ENCODE results near the gene MEG3.

MEG3 gene

GRCh38 chr14:100803226-100803625, 22.7 kb upstream of the MEG3 start:
- H3K27ac Mint-ChIP-seq, result no peak overlapping the region
- peaks cover 11% of the 10 kb centered on the region for H3K27me3 Mint-ChIP-seq
- no peak for ATAC-seq
- no peaks in the 10 kb centered on the region for H3K9me3 Mint-ChIP-seq
- no peaks in the 10 kb centered on the region for H3K4me1 Mint-ChIP-seq
- H3K4me3 Mint-ChIP-seq, result no peak overlapping the region
- no peak for DNase-seq

DNA sequence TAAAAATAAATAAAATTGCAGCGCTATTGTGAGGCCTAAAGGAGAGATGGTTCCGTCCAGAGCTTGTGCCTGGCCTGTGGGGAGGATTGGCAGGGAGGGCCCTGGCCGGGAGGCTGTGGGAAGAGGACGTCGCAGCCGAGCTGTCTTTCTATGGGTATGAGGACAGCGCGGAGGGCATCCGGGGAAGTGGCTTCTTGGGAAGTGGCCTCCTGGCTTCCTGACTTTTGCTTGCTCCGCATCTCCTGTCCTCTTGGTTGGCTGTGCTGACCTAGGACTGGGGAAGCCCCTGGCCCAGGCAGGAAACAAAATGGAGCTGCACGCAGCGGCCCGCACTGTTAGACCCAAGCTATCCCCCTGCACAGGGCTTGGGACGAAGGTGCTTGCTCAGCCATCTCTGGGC, 22.2 kb upstream of the MEG3 start:
- DNase-seq (no peak), ATAC-seq (no peak)
- Mint-ChIP-seq H3K27ac (no peak overlapping the region), H3K4me3 (no peak overlapping the region), H3K9me3 (peaks cover 0 to 4% of the 10 kb centered on the region in 2 donors), H3K27me3 (peaks cover 15% of the 10 kb centered on the region), H3K4me1 (no peaks in the 10 kb centered on the region)

- no peaks in the 10 kb centered on the region for H3K4me1 Mint-ChIP-seq
- no peak overlapping the region for H3K27ac Mint-ChIP-seq
- H3K9me3 Mint-ChIP-seq, result peaks cover 0 to 9% of the 10 kb centered on the region in 2 donors
- DNase-seq (no peak), ATAC-seq (no peak)
- H3K27me3 Mint-ChIP-seq, result peaks cover 19% of the 10 kb centered on the region
- no peak overlapping the region for H3K4me3 Mint-ChIP-seq
Observed at GRCh38 chr14:100804138-100804537, 21.8 kb upstream of the MEG3 start.

DNA sequence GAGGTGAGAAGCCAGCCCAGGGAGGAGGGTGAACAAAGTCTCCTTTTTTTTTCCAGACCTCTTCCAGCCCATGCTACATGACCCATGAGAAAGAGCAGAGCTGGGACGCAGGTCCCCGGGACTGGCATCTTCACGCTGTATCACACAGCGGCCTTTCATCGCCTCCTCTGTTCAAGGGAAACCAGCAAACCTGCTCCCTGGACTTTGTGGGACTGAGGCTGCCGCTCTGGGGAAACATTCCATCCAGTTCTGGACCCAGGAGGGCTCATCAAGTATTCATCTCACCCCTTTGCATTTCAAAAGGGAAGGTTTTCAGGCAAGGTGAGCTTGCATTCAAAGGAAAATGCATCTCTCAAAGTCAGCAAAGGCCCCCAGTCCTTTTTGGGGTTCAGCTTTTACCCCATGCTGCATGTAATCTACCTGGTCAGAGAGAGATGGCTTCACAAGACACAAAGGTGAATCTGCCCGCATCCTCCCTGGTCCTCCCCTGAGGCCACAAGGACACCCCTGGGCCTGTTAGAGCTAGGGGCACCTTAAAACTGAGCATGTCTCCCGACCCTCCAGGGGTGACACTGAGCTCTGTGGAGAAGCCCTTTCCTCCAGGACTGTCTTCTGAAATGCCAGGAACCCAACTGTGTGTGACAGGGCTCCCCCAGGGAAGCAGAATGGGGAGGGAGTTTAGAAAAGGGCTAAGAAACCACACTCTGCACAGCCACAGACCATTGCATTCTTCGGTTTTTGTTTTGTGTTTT, 21.2 kb upstream of the MEG3 start:
- Mint-ChIP-seq H3K4me3 (no peak overlapping the region), H3K9me3 (peaks cover 4 to 15% of the 10 kb centered on the region in 2 donors), H3K27ac (no peak overlapping the region), H3K4me1 (no peaks in the 10 kb centered on the region), H3K27me3 (peaks cover 25% of the 10 kb centered on the region)
- no peak for DNase-seq
- ATAC-seq, result no peak

DNA sequence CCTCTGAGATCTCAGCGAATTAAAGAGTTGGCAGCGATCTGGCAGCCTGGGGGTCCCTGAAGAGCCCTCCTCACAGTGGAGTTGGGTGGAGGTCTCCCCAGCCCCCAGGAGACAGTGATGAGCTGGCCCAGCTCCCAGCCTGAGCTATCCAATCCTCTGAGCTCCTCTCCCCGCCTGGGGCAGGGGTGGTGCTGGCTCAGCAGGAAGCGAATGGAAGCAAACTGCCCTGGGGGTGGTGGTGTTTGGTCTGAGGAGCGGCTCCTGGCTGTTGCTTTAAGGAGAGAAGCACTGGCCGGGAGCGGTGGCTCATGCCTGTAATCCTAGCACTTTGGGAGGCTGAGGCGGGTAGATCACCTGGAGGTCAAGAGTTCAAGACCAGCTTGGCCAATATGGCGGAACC, 19.5 kb upstream of the MEG3 start:
- Mint-ChIP-seq H3K27ac (no peak overlapping the region), H3K27me3 (peaks cover 41% of the 10 kb centered on the region), H3K9me3 (peaks cover 4 to 16% of the 10 kb centered on the region in 2 donors), H3K4me3 (no peak overlapping the region), H3K4me1 (no peaks in the 10 kb centered on the region)
- no peak for DNase-seq
- no peak for ATAC-seq

DNA sequence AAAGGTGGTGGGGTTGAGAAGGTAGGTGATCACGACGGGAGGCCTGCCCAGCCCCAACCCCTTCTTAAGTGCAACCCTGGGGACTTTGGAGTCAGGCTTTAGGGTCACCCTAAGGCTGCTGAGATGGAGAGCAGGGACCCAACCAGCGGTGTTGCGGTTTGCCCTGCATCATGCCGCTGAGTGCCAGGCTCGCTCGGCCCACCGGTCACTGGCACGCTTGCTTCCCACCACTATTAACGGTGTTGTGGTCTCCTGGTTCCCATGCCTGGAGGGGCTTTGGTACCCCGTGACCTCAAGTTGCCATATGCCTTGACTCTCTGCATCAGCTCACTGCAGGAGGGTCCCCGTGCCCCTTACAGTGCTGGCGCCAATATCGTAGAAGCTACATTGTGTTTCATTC, 18.4 kb upstream of the MEG3 start:
- no peak overlapping the region for H3K27ac Mint-ChIP-seq
- ATAC-seq, result no peak

GRCh38 chr14:100807979-100808734, 17.8 kb upstream of the MEG3 start:
- ATAC-seq (no peak), DNase-seq (no peak)
- H3K4me1 Mint-ChIP-seq, result no peaks in the 10 kb centered on the region
- no peak overlapping the region for H3K4me3 Mint-ChIP-seq
- no peak overlapping the region for H3K27ac Mint-ChIP-seq
- H3K9me3 Mint-ChIP-seq, result peaks cover 4 to 16% of the 10 kb centered on the region in 2 donors
- peaks cover 51% of the 10 kb centered on the region for H3K27me3 Mint-ChIP-seq

More for the DNA sequence above, 18.4 kb upstream of the MEG3 start:
- no peaks in the 10 kb centered on the region for H3K4me1 Mint-ChIP-seq
- H3K27me3 Mint-ChIP-seq, result peaks cover 49% of the 10 kb centered on the region
- H3K9me3 Mint-ChIP-seq, result peaks cover 4 to 16% of the 10 kb centered on the region in 2 donors
- DNase-seq, result no peak
- H3K4me3 Mint-ChIP-seq, result no peak overlapping the region

DNA sequence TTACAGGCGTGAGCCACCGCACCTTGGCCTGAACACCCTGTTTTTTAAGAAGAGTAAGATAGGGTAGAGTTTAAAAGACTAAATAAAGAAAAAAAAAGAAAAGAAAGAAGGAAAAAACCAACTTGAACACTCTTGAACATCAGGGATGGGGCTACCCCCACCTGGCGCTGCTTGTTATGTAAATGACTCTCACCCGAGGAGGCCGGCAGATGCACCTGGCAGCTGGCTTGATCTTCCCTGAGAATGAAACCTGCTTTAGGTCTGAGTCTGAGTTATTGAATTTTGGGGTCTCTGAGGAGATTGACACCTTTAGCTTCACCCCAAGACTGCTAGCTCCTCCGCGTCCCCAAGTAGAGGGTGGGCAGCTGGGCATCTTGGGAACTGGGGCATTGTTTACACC, 15.5 kb upstream of the MEG3 start:
- H3K4me3 Mint-ChIP-seq, result no peak overlapping the region
- peaks cover 4 to 16% of the 10 kb centered on the region in 2 donors for H3K9me3 Mint-ChIP-seq
- ATAC-seq, result no peak
- H3K27ac Mint-ChIP-seq, result no peak overlapping the region
- H3K27me3 Mint-ChIP-seq, result peaks cover 55% of the 10 kb centered on the region
- no peaks in the 10 kb centered on the region for H3K4me1 Mint-ChIP-seq
- DNase-seq, result no peak

DNA sequence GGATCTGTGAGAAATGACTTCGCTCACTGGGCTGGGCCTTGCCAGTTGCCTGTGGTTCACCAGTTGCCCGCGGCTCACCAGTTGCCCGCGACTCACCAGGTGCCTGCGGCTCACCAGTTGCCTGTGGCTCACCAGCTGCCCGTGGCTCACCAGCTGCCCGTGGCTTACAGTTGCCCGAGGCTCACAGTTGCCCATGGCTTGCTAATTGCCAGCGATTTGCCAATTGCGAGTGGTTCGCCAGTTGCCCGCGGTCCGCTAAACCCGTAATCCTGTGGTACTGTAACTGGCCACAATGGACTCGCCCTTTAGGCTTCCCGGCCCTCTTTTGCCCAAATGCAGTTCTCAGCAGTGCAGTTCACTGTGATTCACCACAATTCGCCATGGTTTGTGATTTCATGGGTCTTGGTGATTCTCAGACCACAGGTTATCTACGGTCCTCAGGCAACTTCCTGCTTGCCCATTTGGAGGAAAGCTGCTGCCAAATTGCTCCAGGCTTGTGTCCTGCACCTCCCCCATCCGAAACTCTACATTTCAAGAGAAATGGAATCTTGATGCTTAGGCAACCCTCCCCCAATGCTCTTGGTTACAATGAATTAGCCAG, 15.0 kb upstream of the MEG3 start:
- Mint-ChIP-seq H3K27me3 (peaks cover 60% of the 10 kb centered on the region), H3K27ac (no peak overlapping the region), H3K4me3 (no peak overlapping the region), H3K9me3 (peaks cover 4 to 16% of the 10 kb centered on the region in 2 donors), H3K4me1 (no peaks in the 10 kb centered on the region)
- ATAC-seq (no peak), DNase-seq (no peak)

GRCh38 chr14:100813291-100813690, 12.6 kb upstream of the MEG3 start:
- DNase-seq (no peak), ATAC-seq (no peak)
- H3K4me1 Mint-ChIP-seq, result no peaks in the 10 kb centered on the region
- peaks cover 61% of the 10 kb centered on the region for H3K27me3 Mint-ChIP-seq
- H3K27ac Mint-ChIP-seq, result no peak overlapping the region
- H3K4me3 Mint-ChIP-seq, result no peak overlapping the region
- peaks cover 4 to 16% of the 10 kb centered on the region in 2 donors for H3K9me3 Mint-ChIP-seq

DNA sequence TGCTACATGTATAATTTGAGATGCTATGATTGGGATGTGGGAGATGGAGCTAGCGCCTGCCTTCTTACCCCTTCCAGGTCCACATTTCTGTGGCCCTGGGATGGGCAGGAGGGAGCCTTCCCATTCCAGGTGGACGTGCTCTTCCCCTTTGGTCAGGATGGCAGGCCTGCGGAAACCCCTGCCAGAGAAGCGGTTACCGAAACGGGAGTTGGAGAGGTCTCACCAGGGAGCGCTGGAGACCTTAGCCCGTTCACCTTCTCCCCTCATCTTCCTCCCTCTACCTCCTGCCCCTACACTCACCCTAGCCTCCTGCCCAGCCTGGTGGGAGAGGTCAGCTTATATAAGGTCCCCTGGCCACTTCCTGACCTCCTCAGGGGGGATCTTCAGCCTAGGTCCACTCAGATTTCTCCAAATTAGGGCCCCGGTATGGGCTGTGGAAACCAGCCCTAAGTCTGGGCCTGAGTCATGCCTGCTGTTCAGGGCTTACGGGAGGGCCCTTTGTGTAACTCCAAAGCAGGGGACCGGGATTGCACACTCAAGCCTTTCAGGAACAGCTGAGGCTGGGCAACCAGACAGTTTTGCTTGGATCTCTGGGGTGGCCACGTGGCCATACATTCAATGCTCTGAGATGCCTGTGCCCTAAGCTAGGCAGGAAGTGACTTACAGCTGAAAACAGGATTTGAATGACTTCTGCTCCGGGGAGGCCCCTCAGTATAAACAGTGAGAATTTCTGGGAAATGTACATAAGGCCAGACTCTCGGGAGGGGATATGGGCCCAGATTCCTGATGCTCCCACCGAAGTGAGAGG, 10.2 kb upstream of the MEG3 start:
- no peak for DNase-seq
- peaks cover 39% of the 10 kb centered on the region for H3K27me3 Mint-ChIP-seq

DNA sequence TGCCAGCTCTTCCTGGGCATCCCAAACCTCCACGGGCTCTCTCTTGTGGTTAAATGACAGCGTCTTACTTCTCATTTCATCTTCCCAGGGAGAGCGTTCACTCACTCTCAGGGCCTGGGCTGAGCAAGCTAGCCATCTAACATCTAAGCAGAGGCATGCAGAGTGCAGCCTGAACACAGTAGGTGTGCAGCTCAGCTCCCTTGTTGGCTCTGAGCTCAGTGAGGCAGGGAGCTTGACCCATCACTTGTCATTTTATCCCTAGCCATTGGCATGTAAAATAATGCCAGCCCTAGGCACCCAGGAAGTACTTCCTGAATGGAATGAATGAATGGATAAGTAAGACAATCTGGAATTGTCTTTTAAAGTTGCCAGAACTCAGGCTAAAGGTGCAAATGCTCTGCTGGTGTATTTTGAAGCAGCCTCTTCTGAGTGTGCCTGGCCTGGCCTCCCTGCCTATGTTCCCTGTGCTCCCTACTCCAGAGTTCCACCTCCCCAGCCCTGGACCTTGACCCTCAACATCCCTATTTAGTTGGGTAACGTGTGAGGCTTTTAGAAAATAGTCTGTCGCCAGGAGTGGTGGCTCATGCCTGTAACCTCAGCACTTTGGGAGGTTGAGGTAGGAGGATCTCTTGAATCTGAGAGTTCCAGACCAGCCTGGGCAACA, 9.5 kb upstream of the MEG3 start:
- H3K4me3 Mint-ChIP-seq, result no peak overlapping the region
- ATAC-seq, result no peak
- no peak for DNase-seq
- H3K4me1 Mint-ChIP-seq, result no peaks in the 10 kb centered on the region
- peaks cover 31% of the 10 kb centered on the region for H3K27me3 Mint-ChIP-seq
- H3K27ac Mint-ChIP-seq, result no peak overlapping the region
- H3K9me3 Mint-ChIP-seq, result no peaks in the 10 kb centered on the region

More for the DNA sequence above, 10.2 kb upstream of the MEG3 start:
- H3K27ac Mint-ChIP-seq, result peak overlapping the region in 1 of 2 donors; percentile 63
- H3K9me3 Mint-ChIP-seq, result no peaks in the 10 kb centered on the region
- no peak for ATAC-seq
- H3K4me3 Mint-ChIP-seq, result no peak overlapping the region
- no peaks in the 10 kb centered on the region for H3K4me1 Mint-ChIP-seq

- no peak for DNase-seq
- Mint-ChIP-seq H3K27me3 (peaks cover 30% of the 10 kb centered on the region), H3K4me1 (no peaks in the 10 kb centered on the region), H3K4me3 (no peak overlapping the region), H3K27ac (no peak overlapping the region), H3K9me3 (no peaks in the 10 kb centered on the region)
- ATAC-seq, result no peak
Observed at GRCh38 chr14:100816950-100817901, 8.7 kb upstream of the MEG3 start.

GRCh38 chr14:100818221-100818699, 7.7 kb upstream of the MEG3 start:
- H3K27me3 Mint-ChIP-seq, result peaks cover 36% of the 10 kb centered on the region
- no peaks in the 10 kb centered on the region for H3K4me1 Mint-ChIP-seq
- DNase-seq (no peak), ATAC-seq (no peak)
- no peaks in the 10 kb centered on the region for H3K9me3 Mint-ChIP-seq
- no peak overlapping the region for H3K27ac Mint-ChIP-seq
- H3K4me3 Mint-ChIP-seq, result no peak overlapping the region

All from stimulated activated naive CD8-positive, alpha-beta T cell treated with anti-CD3 and anti-CD28 coated beads, Interleukin-15, amount 100 ng/mL, for 72 hours (primary cell).